A549 (cell line): ENCODE data around the gene SYT2. TPM values are rescaled to one million over a fixed set of nuclear protein-coding genes. Genes with fewer than 3 reads are reported as not detected.
A peak's percentile ranks its signal among the peaks of the same experiment; 100 is the strongest.
"Not testable (repeated sequence)": the region's sequence is repeated elsewhere in the genome, so short reads cannot be mapped to it uniquely, and the experiment has no call there.

Source experiments
- ATAC-seq, 2 experiments: fragments of 200-7000 bp in 1 of 2; fragments of >200 bp in 1 of 2; cut with Nextera tagmentation in 1 of 2; cut with Tn5 transposase in 1 of 2; 3 replicates each; pipeline versions ENCODE4 v1.8.0 to v1.9.1; 2018 to 2020; ENCODE audit warnings: mild to moderate bottlenecking in 1 of 2, moderate library complexity in 1 of 2
- CTCF ChIA-PET: fragments of 300-600 bp; sonication (Branson Sonifier 250); formaldehyde crosslinking; extraction: SDS; loops from one replicate; lab custom pipeline; 2021; ENCODE audit warnings: antibody characterized with exemption, inconsistent platforms; lab: Yijun Ruan, JAX
- POLR2A ChIA-PET: fragments of 350-600 bp; formaldehyde crosslinking; extraction: SDS; loops from one replicate; lab custom pipeline; 2021; ENCODE audit warnings: antibody characterized with exemption, inconsistent platforms; lab: Yijun Ruan, JAX
- DNase-seq, 2 experiments: peaks; one replicate each; pipeline versions ENCODE4 v3.0.0 to v3.0.0-alpha.2; 2011 to 2016; ENCODE audit warnings: low read depth in 1 of 2, low spot score in 1 of 2
- FAIRE-seq: peaks from 2 replicates; lab custom pipeline; 2011; peaks lifted over from hg19 to GRCh38; lab: Jason Lieb, UNC
- H3K27ac ChIP-seq, 2 experiments: fragments of >200 bp; sonication (Bioruptor Twin); formaldehyde crosslinking; 3 replicates each; pipeline ENCODE4 v1.5.1; 2016 to 2017
- H3K4me1 ChIP-seq: fragments of >200 bp; sonication (Bioruptor Twin); formaldehyde crosslinking; 3 replicates; pipeline ENCODE4 v1.6.1; 2016
- H3K4me2 ChIP-seq: fragments of >200 bp; sonication (Bioruptor Twin); formaldehyde crosslinking; 3 replicates; pipeline ENCODE4 v1.6.1; 2016
- H3K4me3 ChIP-seq: fragments of >200 bp; sonication (Bioruptor Twin); formaldehyde crosslinking; 3 replicates; pipeline ENCODE4 v1.5.1; 2016
- H3K9me3 ChIP-seq: fragments of >200 bp; sonication (Bioruptor Twin); formaldehyde crosslinking; 3 replicates; pipeline ENCODE4 v1.6.1; 2016
- CHD2 ChIP-seq: fragments of 150-350 bp; IDR thresholded peaks from 2 replicates; pipeline ENCODE4 v1.6.1; 2014; ENCODE audit warnings: low read length; ENCODE audit not compliant: partially characterized antibody
- EP300 ChIP-seq, 2 experiments: fragments of >200 bp; sonication (Bioruptor Twin); formaldehyde crosslinking; IDR thresholded peaks; 2 replicates in 1 of 2; 3 replicates in 1 of 2; pipeline ENCODE4 v1.6.1; 2016 to 2017
- ESRRA ChIP-seq: fragments of 150-350 bp; IDR thresholded peaks from 2 replicates; pipeline ENCODE4 v1.6.1; 2014; ENCODE audit warnings: mild to moderate bottlenecking, low read length, borderline replicate concordance
- FOSB ChIP-seq: fragments of 250-450 bp; sonication (Bioruptor Pico); IDR thresholded peaks from 2 replicates; pipeline ENCODE4 v1.5.0; 2020; ENCODE audit warnings: mild to moderate bottlenecking, moderate library complexity
- FOXS1 ChIP-seq: fragments of 250-450 bp; sonication (Bioruptor Pico); IDR thresholded peaks from 2 replicates; pipeline ENCODE4 v1.5.0; 2020; ENCODE audit warnings: mild to moderate bottlenecking, moderate library complexity
- HEYL ChIP-seq: fragments of 250-450 bp; sonication (Bioruptor Pico); IDR thresholded peaks from 2 replicates; pipeline ENCODE4 v1.8.0; 2021; ENCODE audit warnings: mild to moderate bottlenecking, moderate library complexity
- MAFK ChIP-seq: fragments of 450-650 bp; IDR thresholded peaks from 2 replicates; pipeline ENCODE4 v1.6.1; 2014; ENCODE audit not compliant: partially characterized antibody
- MAZ ChIP-seq: fragments of 150-350 bp; IDR thresholded peaks from 2 replicates; pipeline ENCODE4 v1.6.1; 2014; ENCODE audit warnings: antibody characterized with exemption, low read depth, low read length, borderline replicate concordance
- RAD21 ChIP-seq, 2 experiments: fragments of >200 bp in 1 of 2; sonication (Bioruptor Twin) in 1 of 2; formaldehyde crosslinking in 1 of 2; IDR thresholded peaks in 1 of 2; conservative IDR thresholded peaks in 1 of 2; 2 replicates in 1 of 2; 3 replicates in 1 of 2; pipeline ENCODE4 v1.6.1; 2012 to 2018; ENCODE audit warnings: inconsistent platforms in 1 of 2
- RCOR1 ChIP-seq: fragments of 150-350 bp; IDR thresholded peaks from 2 replicates; pipeline ENCODE4 v1.6.1; 2014; ENCODE audit warnings: antibody characterized with exemption, low read length, low read depth
- WGBS: methylation state at CpG from one replicate; pipeline ENCODE4 v1.1.6; 2017; ENCODE audit errors: missing lambda C conversion rate; 5-methylcytosine and 5-hydroxymethylcytosine counted together
- polyA plus RNA-seq, 4 experiments: library from polyadenylated mRNA; depleted of rRNA in 3 of 4; stranded (reverse); fragments of >200 nt; fragmentation: RNase III in 1 of 4; extraction: RNeasy Plus Mini Kit Qiagen cat#74134 plus additional on column Dnase treatment in 1 of 4; gene quantifications; 2 replicates in 3 of 4; 3 replicates in 1 of 4; pipeline ENCODE4 v1.2.3, GENCODE V29; 2011 to 2017
- TF ChIP-seq, protein P1 (sequence below): fragments of 450-650 bp; IDR thresholded peaks from 2 replicates; pipeline ENCODE4 v1.6.1; 2014; ENCODE audit warnings: antibody characterized with exemption
- TF ChIP-seq, protein P2 (sequence below): IDR thresholded peaks from 2 replicates; pipeline ENCODE4 v1.6.1; 2012
- TF ChIP-seq, protein P3 (sequence below): fragments of >200 bp; sonication (Bioruptor Twin); formaldehyde crosslinking; IDR thresholded peaks from 3 replicates; pipeline ENCODE4 v1.6.1; 2016
- TF ChIP-seq, protein P4 (sequence below): fragments of 250-450 bp; sonication (Bioruptor Pico); IDR thresholded peaks from 2 replicates; pipeline ENCODE4 v1.5.0; 2021; ENCODE audit warnings: mild to moderate bottlenecking, moderate library complexity, borderline replicate concordance

SYT2 gene
- polyA plus RNA-seq, 2 of the 4 experiments (the other 2 are of a cell fraction): 0.03 to 0.04 TPM

DNA sequence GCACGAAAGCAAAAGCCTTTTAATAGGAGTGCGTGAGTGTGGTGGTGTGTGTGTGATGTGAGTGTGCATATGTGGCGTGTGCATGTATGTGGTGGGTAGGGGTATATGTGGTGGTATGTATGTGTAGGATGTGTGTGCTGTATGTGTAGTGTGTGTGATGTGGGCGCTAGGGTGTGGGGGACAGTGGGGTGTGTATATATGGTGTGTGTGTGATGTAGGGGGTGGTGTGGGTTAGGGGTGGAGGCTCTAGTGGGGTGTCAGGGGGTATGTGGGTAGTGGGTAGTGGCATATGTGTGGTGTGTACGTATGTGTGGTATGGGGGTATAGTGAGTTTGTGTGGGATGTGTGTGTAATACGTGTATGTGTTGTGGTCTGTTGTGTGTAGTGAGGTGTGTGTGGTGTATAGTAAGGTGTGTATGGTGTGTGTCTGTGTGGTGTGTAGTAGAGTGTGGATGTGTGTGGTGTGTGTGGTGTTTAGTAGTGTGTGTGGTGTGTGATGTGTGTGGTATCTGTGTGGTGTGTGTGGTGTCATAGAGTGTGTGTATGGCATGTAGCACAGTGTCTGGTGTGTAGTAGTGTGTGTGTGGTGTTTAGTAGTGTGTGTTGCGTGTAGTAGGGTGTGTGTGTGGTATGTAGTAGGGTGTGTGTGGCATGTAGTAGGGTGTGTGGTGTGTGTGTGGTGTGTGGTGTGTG is 86.0 kb downstream of the SYT2 start:
- CTCF ChIA-PET: interaction anchor here (0.9 kb wide), 1 partner anchor 24 kb away, joined by 6 read pairs; no protein-coding TSS in a partner anchor
- TF ChIP-seq, protein P1, sequence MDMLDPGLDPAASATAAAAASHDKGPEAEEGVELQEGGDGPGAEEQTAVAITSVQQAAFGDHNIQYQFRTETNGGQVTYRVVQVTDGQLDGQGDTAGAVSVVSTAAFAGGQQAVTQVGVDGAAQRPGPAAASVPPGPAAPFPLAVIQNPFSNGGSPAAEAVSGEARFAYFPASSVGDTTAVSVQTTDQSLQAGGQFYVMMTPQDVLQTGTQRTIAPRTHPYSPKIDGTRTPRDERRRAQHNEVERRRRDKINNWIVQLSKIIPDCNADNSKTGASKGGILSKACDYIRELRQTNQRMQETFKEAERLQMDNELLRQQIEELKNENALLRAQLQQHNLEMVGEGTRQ: no peak
- TF ChIP-seq FOSB: no peak
- TF ChIP-seq, protein P2, sequence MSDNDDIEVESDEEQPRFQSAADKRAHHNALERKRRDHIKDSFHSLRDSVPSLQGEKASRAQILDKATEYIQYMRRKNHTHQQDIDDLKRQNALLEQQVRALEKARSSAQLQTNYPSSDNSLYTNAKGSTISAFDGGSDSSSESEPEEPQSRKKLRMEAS: no peak
- TF ChIP-seq CHD2: no peak
- no peak for TF ChIP-seq EP300 (IDR thresholded peaks at IDR 0.05)
- no peak for TF ChIP-seq ESRRA
- TF ChIP-seq RAD21 (conservative IDR thresholded peaks at IDR 0.05 in 1 of 2, IDR thresholded peaks at IDR 0.05 in 1 of 2): no peak
- Histone ChIP-seq H3K4me2 (no peak overlapping the region), H3K4me3 (no peak overlapping the region), H3K9me3 (no peaks in the 10 kb centered on the region), H3K4me1 (peaks cover 17% of the 10 kb centered on the region), H3K27ac (peak overlapping the region in 1 of 2 experiments; percentile 92; a peak in 3 of 6 replicates)
- ATAC-seq (no peak), FAIRE-seq (no peak), DNase-seq (no peak)
- POLR2A ChIA-PET: no interaction called here
- 93% methylated on average over 7 of the region's 7 CpGs for WGBS

DNA sequence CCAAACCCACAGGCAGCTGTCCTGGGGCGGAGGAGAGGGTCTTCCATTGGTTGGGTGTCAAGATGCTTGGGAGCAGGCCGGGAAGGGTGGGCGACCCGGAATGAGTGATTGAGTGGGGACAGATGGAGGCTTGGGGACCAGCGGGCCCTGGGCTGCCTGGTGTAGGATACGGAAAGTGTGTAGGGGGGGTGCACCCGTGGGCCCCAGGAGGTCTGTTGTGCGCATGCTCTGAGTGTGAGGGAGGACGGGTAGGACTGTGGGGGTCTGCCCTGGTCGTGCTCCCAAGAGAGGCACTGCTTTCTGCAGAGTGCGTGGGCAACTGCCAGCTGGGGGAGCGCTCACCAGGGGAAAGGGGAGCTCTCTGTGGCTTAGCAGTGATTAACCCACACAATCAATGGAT is 86.8 kb downstream of the SYT2 start:
- H3K4me3 ChIP-seq, POLR2A ChIA-PET, H3K9me3 ChIP-seq, DNase-seq, ATAC-seq, FAIRE-seq: not testable (repeated sequence)
- peak overlapping the region; percentile 81 to 92 for H3K27ac ChIP-seq
- CTCF ChIA-PET: interaction anchor here (0.7 to 0.9 kb wide), 2 partner anchors 20 to 23 kb away, joined by 3 to 6 read pairs; no protein-coding TSS in a partner anchor
- 89% methylated on average over 10 of the region's 12 CpGs for WGBS
- peaks cover 25% of the 10 kb centered on the region for H3K4me1 ChIP-seq
- H3K4me2 ChIP-seq: peak overlapping the region; percentile 50; the same call in 2 of the 3 replicates

DNA sequence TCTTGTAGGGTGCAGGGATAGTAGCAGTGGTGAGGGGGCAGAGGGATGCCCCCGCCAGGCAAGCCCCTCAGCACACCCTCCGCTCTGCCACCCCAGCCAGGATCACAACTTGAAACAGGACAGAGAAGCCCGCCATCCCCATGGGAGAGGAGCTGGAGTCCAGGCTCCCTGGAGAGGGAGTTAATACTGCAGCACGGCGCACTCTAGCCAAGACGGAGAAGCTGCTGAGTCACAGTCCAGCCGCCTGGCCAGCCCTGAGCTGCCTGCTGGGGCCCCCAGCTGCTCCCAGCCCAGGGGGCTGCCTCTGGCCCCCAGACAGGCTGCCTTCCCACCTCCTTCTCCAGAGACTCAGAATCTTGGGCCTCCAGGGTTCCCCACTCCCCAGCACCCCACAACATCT is 87.2 kb downstream of the SYT2 start:
- DNase-seq (peak in 1 of 2 experiments; percentile 31), FAIRE-seq (no peak), ATAC-seq (peak; percentile 28 to 64; a peak in 3 of 6 replicates)
- Histone ChIP-seq H3K4me2 (peak overlapping the region; percentile 50; the same call in 2 of the 3 replicates), H3K4me3 (no peak overlapping the region), H3K27ac (peak overlapping the region; percentile 81 to 92), H3K9me3 (no peaks in the 10 kb centered on the region), H3K4me1 (peaks cover 29% of the 10 kb centered on the region)
- WGBS: 62% methylated on average over 3 of the region's 7 CpGs
- no peak for TF ChIP-seq HEYL (CRISPR knock-in tag)
- TF ChIP-seq MAFK: peak; percentile 11
- POLR2A ChIA-PET: no interaction called here
- CTCF ChIA-PET: interaction anchor here (0.7 kb wide), 1 partner anchor 20 kb away, joined by 3 read pairs; no protein-coding TSS in a partner anchor

DNA sequence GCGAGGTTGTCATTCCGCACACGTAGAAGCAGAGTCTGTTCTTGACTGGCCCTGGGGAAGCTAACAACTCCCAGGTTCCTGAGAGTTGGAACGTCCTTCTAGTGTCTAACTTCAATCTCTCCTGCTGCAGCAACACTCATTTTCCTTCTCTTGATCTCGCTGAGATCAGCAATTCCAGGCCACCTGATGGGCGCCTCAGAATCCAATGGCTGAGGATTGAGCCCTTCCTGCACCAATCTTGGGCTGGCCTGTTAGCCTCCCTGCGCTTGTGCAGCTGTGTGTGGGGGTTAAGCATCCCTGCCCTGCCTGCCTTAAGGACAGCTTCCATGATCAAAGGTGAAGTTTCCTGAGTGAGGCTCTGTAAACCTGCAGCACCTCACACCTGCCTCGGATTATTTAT is 87.9 kb downstream of the SYT2 start:
- ATAC-seq: no peak
- WGBS: 87% methylated on average over 8 of the region's 8 CpGs
- no peak for FAIRE-seq
- no peak for DNase-seq
- POLR2A ChIA-PET: no interaction called here
- H3K4me3 ChIP-seq: no peak overlapping the region
- H3K4me1 ChIP-seq: peaks cover 31% of the 10 kb centered on the region
- H3K9me3 ChIP-seq: no peaks in the 10 kb centered on the region
- peak overlapping the region; percentile 81 to 92; a peak in 4 of 6 replicates for H3K27ac ChIP-seq
- H3K4me2 ChIP-seq: no peak overlapping the region
- CTCF ChIA-PET: interaction anchor here (0.8 to 2.3 kb wide), 4 partner anchors 9 to 97 kb away, joined by 3 to 12 read pairs (median 3); no protein-coding TSS in a partner anchor
- TF ChIP-seq, protein P3, sequence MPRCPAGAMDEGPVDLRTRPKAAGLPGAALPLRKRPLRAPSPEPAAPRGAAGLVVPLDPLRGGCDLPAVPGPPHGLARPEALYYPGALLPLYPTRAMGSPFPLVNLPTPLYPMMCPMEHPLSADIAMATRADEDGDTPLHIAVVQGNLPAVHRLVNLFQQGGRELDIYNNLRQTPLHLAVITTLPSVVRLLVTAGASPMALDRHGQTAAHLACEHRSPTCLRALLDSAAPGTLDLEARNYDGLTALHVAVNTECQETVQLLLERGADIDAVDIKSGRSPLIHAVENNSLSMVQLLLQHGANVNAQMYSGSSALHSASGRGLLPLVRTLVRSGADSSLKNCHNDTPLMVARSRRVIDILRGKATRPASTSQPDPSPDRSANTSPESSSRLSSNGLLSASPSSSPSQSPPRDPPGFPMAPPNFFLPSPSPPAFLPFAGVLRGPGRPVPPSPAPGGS: no peak
- peak; percentile 81 for TF ChIP-seq MAFK
- TF ChIP-seq, all 56 proteins: peak for 1

DNA sequence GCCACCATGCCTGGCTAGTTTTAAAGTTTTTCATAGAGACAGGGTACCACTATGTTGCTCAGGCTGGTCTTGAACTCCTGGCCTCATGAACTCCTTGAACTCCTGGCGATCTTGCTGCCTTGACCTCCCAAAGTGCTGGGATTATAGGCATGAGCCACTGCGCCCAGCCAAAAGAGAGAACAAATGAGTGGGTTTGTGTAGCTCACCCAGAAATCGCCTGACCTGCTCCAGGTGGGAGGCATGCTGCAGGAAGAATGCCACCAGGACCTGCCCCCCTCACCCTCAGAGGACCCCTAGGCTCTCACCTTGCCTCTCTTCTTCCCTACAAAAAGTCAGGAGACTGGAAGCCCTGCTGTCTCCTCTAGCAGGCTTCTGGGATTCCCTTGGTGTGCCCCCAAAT is 88.8 kb downstream of the SYT2 start:
- Histone ChIP-seq H3K27ac (no peak overlapping the region), H3K9me3 (no peaks in the 10 kb centered on the region), H3K4me1 (peaks cover 31% of the 10 kb centered on the region), H3K4me2 (no peak overlapping the region), H3K4me3 (no peak overlapping the region)
- ChIA-PET CTCF (interaction anchor here (0.6 to 2.3 kb wide), 5 partner anchors 8 to 259 kb away, joined by 3 to 12 read pairs (median 4); no protein-coding TSS in a partner anchor), POLR2A (no interaction called here)
- TF ChIP-seq MAZ (no peak), ESRRA (no peak), RCOR1 (no peak), HEYL (CRISPR knock-in tag) (no peak), FOXS1 (CRISPR knock-in tag) (no peak)
- TF ChIP-seq, protein P4, sequence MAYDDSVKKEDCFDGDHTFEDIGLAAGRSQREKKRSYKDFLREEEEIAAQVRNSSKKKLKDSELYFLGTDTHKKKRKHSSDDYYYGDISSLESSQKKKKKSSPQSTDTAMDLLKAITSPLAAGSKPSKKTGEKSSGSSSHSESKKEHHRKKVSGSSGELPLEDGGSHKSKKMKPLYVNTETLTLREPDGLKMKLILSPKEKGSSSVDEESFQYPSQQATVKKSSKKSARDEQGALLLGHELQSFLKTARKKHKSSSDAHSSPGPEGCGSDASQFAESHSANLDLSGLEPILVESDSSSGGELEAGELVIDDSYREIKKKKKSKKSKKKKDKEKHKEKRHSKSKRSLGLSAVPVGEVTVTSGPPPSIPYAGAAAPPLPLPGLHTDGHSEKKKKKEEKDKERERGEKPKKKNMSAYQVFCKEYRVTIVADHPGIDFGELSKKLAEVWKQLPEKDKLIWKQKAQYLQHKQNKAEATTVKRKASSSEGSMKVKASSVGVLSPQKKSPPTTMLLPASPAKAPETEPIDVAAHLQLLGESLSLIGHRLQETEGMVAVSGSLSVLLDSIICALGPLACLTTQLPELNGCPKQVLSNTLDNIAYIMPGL: no peak
- no peak for FAIRE-seq
- no peak for DNase-seq
- WGBS: 93% methylated on average over 3 of the region's 3 CpGs
- no peak for ATAC-seq

DNA sequence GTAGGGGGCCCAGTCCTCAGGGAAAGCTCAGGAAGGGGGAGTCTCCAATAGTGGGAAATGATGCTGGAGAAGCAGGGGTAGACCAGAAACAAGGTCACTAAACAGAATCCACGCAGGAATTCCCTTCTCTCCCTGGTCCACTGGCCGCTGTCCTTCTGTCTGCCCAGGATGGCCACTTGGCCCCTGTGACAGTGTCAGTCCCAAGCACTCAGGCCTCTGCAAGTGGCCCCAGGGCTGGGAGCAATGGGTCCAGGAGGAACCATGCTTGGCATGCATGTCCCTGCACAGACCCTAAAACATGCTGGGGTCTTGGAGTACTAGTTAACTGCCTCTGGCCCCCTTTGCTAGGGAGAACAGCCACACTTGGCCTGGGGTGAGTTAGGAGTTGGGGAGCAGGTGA is 90.2 kb downstream of the SYT2 start:
- H3K9me3 ChIP-seq, H3K4me2 ChIP-seq, ATAC-seq, FAIRE-seq, DNase-seq, H3K4me3 ChIP-seq, POLR2A ChIA-PET: not testable (repeated sequence)
- peak overlapping the region in 1 of 2 experiments; percentile 27; a peak in 1 of 6 replicates for H3K27ac ChIP-seq
- CTCF ChIA-PET: interaction anchor here (0.6 kb wide), 1 partner anchor 369 kb away, joined by 3 read pairs; no protein-coding TSS in a partner anchor
- 81% methylated on average over 2 of the region's 2 CpGs for WGBS
- peaks cover 36% of the 10 kb centered on the region for H3K4me1 ChIP-seq
